H9 (cell line): Measurements from ENCODE around the gene UNC119. TPM values are rescaled to one million over a fixed set of nuclear protein-coding genes. Genes with fewer than 3 reads are reported as not detected.

Source experiments
- DNase-seq: peaks from one replicate; pipeline ENCODE4 v3.0.0-alpha.2; 2017
- H2AFZ ChIP-seq: one replicate; pipeline ENCODE4 v1.6.1; 2013; ENCODE audit warnings: mild to moderate bottlenecking, low read length, control low read depth, moderate library complexity
- H2AK5ac ChIP-seq: 2 replicates; pipeline ENCODE4 v1.6.1; 2013; ENCODE audit warnings: low read length, control low read depth, mixed read lengths; ENCODE audit not compliant: insufficient read length
- H2BK120ac ChIP-seq: one replicate; pipeline ENCODE4 v1.6.1; 2013; ENCODE audit warnings: low read depth, mild to moderate bottlenecking, low read length, control low read depth, inconsistent platforms; ENCODE audit not compliant: poor library complexity, severe bottlenecking
- H2BK12ac ChIP-seq: 2 replicates; pipeline ENCODE4 v1.6.1; 2013; ENCODE audit warnings: low read length, control low read depth, mixed read lengths, low read depth; ENCODE audit not compliant: insufficient read length
- H2BK15ac ChIP-seq: 2 replicates; pipeline ENCODE4 v1.6.1; 2013; ENCODE audit warnings: low read depth, low read length, control low read depth
- H2BK20ac ChIP-seq: one replicate; pipeline ENCODE4 v1.6.1; 2013; ENCODE audit warnings: low read depth, mild to moderate bottlenecking, low read length, control low read depth, inconsistent platforms; ENCODE audit not compliant: poor library complexity, severe bottlenecking
- H2BK5ac ChIP-seq: 2 replicates; pipeline ENCODE4 v1.6.1; 2013; ENCODE audit warnings: low read length, control low read depth, mixed read lengths; ENCODE audit not compliant: insufficient read length
- H3K14ac ChIP-seq: 2 replicates; pipeline ENCODE4 v1.6.1; 2013; ENCODE audit warnings: low read length, control low read depth; ENCODE audit not compliant: insufficient read depth
- H3K18ac ChIP-seq: 2 replicates; pipeline ENCODE4 v1.6.1; 2013; ENCODE audit warnings: low read depth, mild to moderate bottlenecking, mixed read lengths, low read length, control low read depth; ENCODE audit not compliant: insufficient read length
- H3K23ac ChIP-seq: 2 replicates; pipeline ENCODE4 v1.6.1; 2013; ENCODE audit warnings: low read length, control low read depth, mixed read lengths, low read depth; ENCODE audit not compliant: insufficient read length
- H3K23me2 ChIP-seq: 2 replicates; pipeline ENCODE4 v1.6.1; 2013; ENCODE audit warnings: low read depth, mild to moderate bottlenecking, mixed read lengths, low read length, control low read depth; ENCODE audit not compliant: insufficient read length, poor library complexity, severe bottlenecking
- H3K27ac ChIP-seq: 2 replicates; pipeline ENCODE4 v1.5.1; 2013; ENCODE audit warnings: low read length, control low read depth, mixed read lengths, low read depth; ENCODE audit not compliant: insufficient read length
- H3K27me3 ChIP-seq: 2 replicates; pipeline ENCODE4 v1.6.1; 2013; ENCODE audit warnings: low read length, control low read depth, inconsistent platforms; ENCODE audit not compliant: insufficient read depth
- H3K4ac ChIP-seq: 2 replicates; pipeline ENCODE4 v1.6.1; 2013; ENCODE audit warnings: low read depth, mild to moderate bottlenecking, control low read depth, inconsistent platforms, low read length, moderate library complexity
- H3K4me1 ChIP-seq: 2 replicates; pipeline ENCODE4 v1.6.1; 2013; ENCODE audit warnings: low read length, control low read depth, inconsistent platforms; ENCODE audit not compliant: insufficient read depth
- H3K4me2 ChIP-seq: 2 replicates; pipeline ENCODE4 v1.6.1; 2013; ENCODE audit warnings: low read length, control low read depth, mixed read lengths; ENCODE audit not compliant: insufficient read length, insufficient read depth
- H3K56ac ChIP-seq: 2 replicates; pipeline ENCODE4 v1.6.1; 2013; ENCODE audit warnings: low read depth, mild to moderate bottlenecking, mixed read lengths, low read length, control low read depth; ENCODE audit not compliant: insufficient read length
- H3K79me1 ChIP-seq: 2 replicates; pipeline ENCODE4 v1.6.1; 2013; ENCODE audit warnings: low read depth, mild to moderate bottlenecking, moderate library complexity, low read length, control low read depth, inconsistent platforms; ENCODE audit not compliant: insufficient read depth, poor library complexity, severe bottlenecking
- H3K79me2 ChIP-seq: 2 replicates; pipeline ENCODE4 v1.6.1; 2013; ENCODE audit warnings: low read length, control low read depth, inconsistent platforms; ENCODE audit not compliant: insufficient read depth
- H3K9ac ChIP-seq: 2 replicates; pipeline ENCODE4 v1.6.1; 2013; ENCODE audit warnings: low read length, control low read depth, mixed read lengths; ENCODE audit not compliant: insufficient read length; ENCODE audit errors: extremely low read depth
- H3K9me3 ChIP-seq: one replicate; pipeline ENCODE4 v1.6.1; 2013; ENCODE audit warnings: low read depth, low read length, inconsistent platforms; ENCODE audit not compliant: control insufficient read depth
- H3T11ph ChIP-seq: one replicate; pipeline ENCODE4 v1.6.1; 2013; ENCODE audit warnings: mild to moderate bottlenecking, low read length, control low read depth, inconsistent platforms
- H4K20me1 ChIP-seq: one replicate; pipeline ENCODE4 v1.6.1; 2013; ENCODE audit not compliant: control insufficient read depth, insufficient read length, insufficient read depth
- H4K5ac ChIP-seq: 2 replicates; pipeline ENCODE4 v1.6.1; 2013; ENCODE audit warnings: low read depth, mild to moderate bottlenecking, mixed read lengths, low read length, control low read depth; ENCODE audit not compliant: insufficient read length
- H4K8ac ChIP-seq: replicated peaks from 2 replicates; pipeline ENCODE4 v1.6.1; 2013; ENCODE audit warnings: low read length, control low read depth, mixed read lengths, low read depth; ENCODE audit not compliant: insufficient read length
- H4K91ac ChIP-seq: 2 replicates; pipeline ENCODE4 v1.6.1; 2013; ENCODE audit warnings: low read depth, mild to moderate bottlenecking, moderate library complexity, mixed read lengths, low read length, control low read depth; ENCODE audit not compliant: insufficient read length
- H3K27ac Mint-ChIP-seq, 3 experiments: 2 replicates in 2 of 3; 3 replicates in 1 of 3; pipeline ENCODE4 v1.8.0; 2020 to 2021; ENCODE audit warnings: mixed read lengths in 3 of 3, mild to moderate bottlenecking in 1 of 3, moderate library complexity in 1 of 3
- H3K27me3 Mint-ChIP-seq: 2 replicates; pipeline ENCODE4 v1.8.0; 2021; ENCODE audit warnings: low read depth, mild to moderate bottlenecking, moderate library complexity, mixed read lengths
- H3K36me3 Mint-ChIP-seq, 3 experiments: 2 replicates in 2 of 3; 3 replicates in 1 of 3; pipeline ENCODE4 v1.8.0; 2020 to 2021; ENCODE audit warnings: low read depth in 3 of 3, mixed read lengths in 3 of 3; ENCODE audit not compliant: insufficient read depth in 1 of 3
- H3K4me1 Mint-ChIP-seq, 2 experiments: 2 replicates each; pipeline ENCODE4 v1.8.0; 2020; ENCODE audit warnings: mixed read lengths in 2 of 2
- H3K4me3 Mint-ChIP-seq, 2 experiments: 2 replicates in 1 of 2; 3 replicates in 1 of 2; pipeline ENCODE4 v1.8.0; 2020 to 2021; ENCODE audit warnings: mild to moderate bottlenecking in 2 of 2, mixed read lengths in 2 of 2, moderate library complexity in 1 of 2
- H3K9me3 Mint-ChIP-seq, 2 experiments: 2 replicates in 1 of 2; 3 replicates in 1 of 2; pipeline ENCODE4 v1.8.0; 2020; ENCODE audit warnings: mild to moderate bottlenecking in 2 of 2, mixed read lengths in 2 of 2, moderate library complexity in 1 of 2
- CTCF ChIP-seq: fragments of 200-600 bp; sonication (generic); conservative IDR thresholded peaks from 3 replicates; pipeline ENCODE4 v1.8.0; 2021; ENCODE audit warnings: antibody characterized with exemption, mild to moderate bottlenecking
- WGBS: extraction: QIAGEN DNeasy Blood & Tissue Kit; methylation state at CpG from one replicate; pipeline ENCODE4 v1.1.7; 2013; ENCODE audit warnings: missing lambda C conversion rate, low lambda C conversion rate, mixed read lengths; ENCODE audit not compliant: insufficient read length; ENCODE audit errors: extremely low coverage; 5-methylcytosine and 5-hydroxymethylcytosine counted together
- total RNA-seq: library from RNA; stranded (reverse); gene quantifications from 2 replicates; pipeline ENCODE4 v1.2.1, GENCODE V29; 2021

The UNC119 gene
- total RNA-seq, 1 experiment from 2014 or later, result 36.9 TPM

- H3K18ac ChIP-seq, result peak within 1 kb of the TSS; percentile 36
- H3K36me3 Mint-ChIP-seq, result peaks cover 5 to 24% (median 23%) of the 10 kb centered on the region in 3 experiments; a peak in 6 of 7 replicates
- H4K8ac ChIP-seq, result no peak within 1 kb of the TSS
- H2BK15ac ChIP-seq, result no peak within 1 kb of the TSS
- H3K14ac ChIP-seq, result peak within 1 kb of the TSS; percentile 79
- DNase-seq, result peak; percentile 98
- H2AK5ac ChIP-seq, result no peak within 1 kb of the TSS
- peaks cover 16 to 21% of the 10 kb centered on the region in 2 experiments for H3K4me1 Mint-ChIP-seq
- no peak within 1 kb of the TSS for H2BK20ac ChIP-seq
- H3K9me3 Mint-ChIP-seq, result no peaks in the 10 kb centered on the region; a peak in 1 of 5 replicates
- H4K20me1 ChIP-seq, result no peaks in the 10 kb centered on the region
- no peak within 1 kb of the TSS for H3K23ac ChIP-seq
- H3T11ph ChIP-seq, result no peak within 1 kb of the TSS
- no peak within 1 kb of the TSS for H2BK12ac ChIP-seq
- no peak within 1 kb of the TSS for H4K91ac ChIP-seq
- H3K79me1 ChIP-seq, result no peaks in the 10 kb centered on the region
- peak within 1 kb of the TSS; percentile 84 for H3K9ac ChIP-seq
- TF ChIP-seq CTCF, result no peak
- peak within 1 kb of the TSS; percentile 94 to 97 for H3K4me3 Mint-ChIP-seq
- H3K4ac ChIP-seq, result no peak within 1 kb of the TSS
- no peak within 1 kb of the TSS for H3K56ac ChIP-seq
- no peaks in the 10 kb centered on the region; the same call in 1 of the 2 replicates for H3K79me2 ChIP-seq
- peaks cover 12% of the 10 kb centered on the region for H3K23me2 ChIP-seq
- H3K4me1 ChIP-seq, result no peaks in the 10 kb centered on the region
- no peaks in the 10 kb centered on the region for H3K27me3 Mint-ChIP-seq
- H3K9me3 ChIP-seq, result no peaks in the 10 kb centered on the region
- WGBS, result no CpG with 5 or more reads among the region's 44 CpGs
- peak within 1 kb of the TSS; percentile 42 for H2AFZ ChIP-seq
- no peak within 1 kb of the TSS for H2BK120ac ChIP-seq
- H3K4me2 ChIP-seq, result peak within 1 kb of the TSS; percentile 74
- H4K5ac ChIP-seq, result no peak within 1 kb of the TSS
- no peaks in the 10 kb centered on the region for H3K27me3 ChIP-seq
- H2BK5ac ChIP-seq, result no peak within 1 kb of the TSS
- no peak within 1 kb of the TSS for H3K27ac ChIP-seq
- peak within 1 kb of the TSS; percentile 98 to 99 (median 99) for H3K27ac Mint-ChIP-seq
These were observed 46.4 kb upstream of the UNC119 start, which contains the start of gene SPAG5 for GRCh38 chr17:28598799-28599310. SPAG5 (minus strand) TSS chr17:28599025; CDS start chr17:28598946, 79 bp downstream.
